A549 (cell line): ENCODE measurements around the gene UVSSA. TPM values are rescaled to one million over a fixed set of nuclear protein-coding genes. Genes with fewer than 3 reads are reported as not detected.

Source experiments
- ATAC-seq, 2 experiments: fragments of 200-7000 bp in 1 of 2; fragments of >200 bp in 1 of 2; cut with Nextera tagmentation in 1 of 2; cut with Tn5 transposase in 1 of 2; 3 replicates each; pipeline versions ENCODE4 v1.8.0 to v1.9.1; 2018 to 2020; ENCODE audit warnings: mild to moderate bottlenecking in 1 of 2, moderate library complexity in 1 of 2
- CTCF ChIA-PET: fragments of 300-600 bp; sonication (Branson Sonifier 250); formaldehyde crosslinking; extraction: SDS; loops from one replicate; lab custom pipeline; 2021; ENCODE audit warnings: antibody characterized with exemption, inconsistent platforms; lab: Yijun Ruan, JAX
- POLR2A ChIA-PET: fragments of 350-600 bp; formaldehyde crosslinking; extraction: SDS; loops from one replicate; lab custom pipeline; 2021; ENCODE audit warnings: antibody characterized with exemption, inconsistent platforms; lab: Yijun Ruan, JAX
- DNase-seq, 2 experiments: peaks; one replicate each; pipeline versions ENCODE4 v3.0.0 to v3.0.0-alpha.2; 2011 to 2016; ENCODE audit warnings: low read depth in 1 of 2, low spot score in 1 of 2
- FAIRE-seq: peaks from 2 replicates; lab custom pipeline; 2011; peaks lifted over from hg19 to GRCh38; lab: Jason Lieb, UNC
- H3K27ac ChIP-seq, 2 experiments: fragments of >200 bp; sonication (Bioruptor Twin); formaldehyde crosslinking; 3 replicates each; pipeline ENCODE4 v1.5.1; 2016 to 2017
- H3K4me1 ChIP-seq: fragments of >200 bp; sonication (Bioruptor Twin); formaldehyde crosslinking; 3 replicates; pipeline ENCODE4 v1.6.1; 2016
- H3K4me2 ChIP-seq: fragments of >200 bp; sonication (Bioruptor Twin); formaldehyde crosslinking; 3 replicates; pipeline ENCODE4 v1.6.1; 2016
- H3K4me3 ChIP-seq: fragments of >200 bp; sonication (Bioruptor Twin); formaldehyde crosslinking; 3 replicates; pipeline ENCODE4 v1.5.1; 2016
- H3K9me3 ChIP-seq: fragments of >200 bp; sonication (Bioruptor Twin); formaldehyde crosslinking; 3 replicates; pipeline ENCODE4 v1.6.1; 2016
- BHLHE40 ChIP-seq: IDR thresholded peaks from 2 replicates; pipeline ENCODE4 v1.6.1; 2012; ENCODE audit warnings: low read depth, low read length, inconsistent platforms
- CBX2 ChIP-seq: fragments of 200-600 bp; sonication (generic); IDR thresholded peaks from 2 replicates; pipeline ENCODE4 v1.6.1; 2016; ENCODE audit warnings: low read depth, mild to moderate bottlenecking, borderline replicate concordance
- CBX8 ChIP-seq: fragments of 200-600 bp; sonication (generic); IDR thresholded peaks from 2 replicates; pipeline ENCODE4 v1.6.1; 2016
- EHMT2 ChIP-seq: fragments of 200-600 bp; sonication (generic); IDR thresholded peaks from 2 replicates; pipeline ENCODE4 v1.6.1; 2016; ENCODE audit warnings: antibody characterized with exemption, low read depth, mild to moderate bottlenecking, moderate library complexity
- EP300 ChIP-seq, 2 experiments: fragments of >200 bp; sonication (Bioruptor Twin); formaldehyde crosslinking; IDR thresholded peaks; 2 replicates in 1 of 2; 3 replicates in 1 of 2; pipeline ENCODE4 v1.6.1; 2016 to 2017
- FOSB ChIP-seq: fragments of 250-450 bp; sonication (Bioruptor Pico); IDR thresholded peaks from 2 replicates; pipeline ENCODE4 v1.5.0; 2020; ENCODE audit warnings: mild to moderate bottlenecking, moderate library complexity
- FOSL2 ChIP-seq, 2 experiments: fragments of 450-650 bp in 1 of 2; fragments of >200 bp in 1 of 2; sonication (Bioruptor Twin) in 1 of 2; formaldehyde crosslinking; IDR thresholded peaks; 2 replicates each; pipeline versions ENCODE4 v1.5.0 to v1.6.1; 2016 to 2020; ENCODE audit warnings: mild to moderate bottlenecking in 1 of 2, moderate library complexity in 1 of 2
- FOXS1 ChIP-seq: fragments of 250-450 bp; sonication (Bioruptor Pico); IDR thresholded peaks from 2 replicates; pipeline ENCODE4 v1.5.0; 2020; ENCODE audit warnings: mild to moderate bottlenecking, moderate library complexity
- HDAC2 ChIP-seq: fragments of 200-600 bp; sonication (generic); IDR thresholded peaks from 2 replicates; pipeline ENCODE4 v1.6.1; 2016
- HOXA7 ChIP-seq: fragments of 250-450 bp; sonication (Bioruptor Pico); IDR thresholded peaks from 2 replicates; pipeline ENCODE4 v1.5.0; 2020; ENCODE audit warnings: mild to moderate bottlenecking, moderate library complexity
- MAZ ChIP-seq: fragments of 150-350 bp; IDR thresholded peaks from 2 replicates; pipeline ENCODE4 v1.6.1; 2014; ENCODE audit warnings: antibody characterized with exemption, low read depth, low read length, borderline replicate concordance
- MYC ChIP-seq: IDR thresholded peaks from 2 replicates; pipeline ENCODE4 v1.6.1; 2012; ENCODE audit warnings: mild to moderate bottlenecking, inconsistent platforms, low read length, improper control_type of control experiment, borderline replicate concordance
- NPAS2 ChIP-seq: fragments of 250-450 bp; sonication (Bioruptor Pico); IDR thresholded peaks from 2 replicates; pipeline ENCODE4 v1.8.0; 2022; ENCODE audit warnings: mild to moderate bottlenecking, moderate library complexity, borderline replicate concordance
- NR3C1 ChIP-seq: fragments of >200 bp; sonication (Bioruptor Twin); formaldehyde crosslinking; IDR thresholded peaks from 3 replicates; pipeline ENCODE4 v1.6.1; 2017
- PHF8 ChIP-seq: fragments of 200-600 bp; sonication (generic); IDR thresholded peaks from 2 replicates; pipeline ENCODE4 v1.6.1; 2016; ENCODE audit warnings: low read depth, mild to moderate bottlenecking, antibody characterized with exemption, moderate library complexity, borderline replicate concordance
- POLR2A ChIP-seq: IDR thresholded peaks from 2 replicates; pipeline ENCODE4 v1.6.1; 2012; ENCODE audit warnings: mild to moderate bottlenecking, low read length
- RFX5 ChIP-seq: fragments of 450-650 bp; IDR thresholded peaks from 2 replicates; pipeline ENCODE4 v1.7.1; 2014; ENCODE audit warnings: antibody characterized with exemption, mild to moderate bottlenecking, moderate library complexity
- RNF2 ChIP-seq: fragments of 200-600 bp; sonication (generic); IDR thresholded peaks from 2 replicates; pipeline ENCODE4 v1.6.1; 2016; ENCODE audit warnings: low read depth, mild to moderate bottlenecking, antibody characterized with exemption, moderate library complexity, borderline replicate concordance
- SMC3 ChIP-seq: fragments of >200 bp; sonication (Bioruptor Twin); formaldehyde crosslinking; IDR thresholded peaks from 3 replicates; pipeline ENCODE4 v1.6.1; 2018; ENCODE audit warnings: inconsistent platforms
- SREBF2 ChIP-seq: fragments of 450-650 bp; IDR thresholded peaks from 2 replicates; pipeline ENCODE4 v1.6.1; 2014; ENCODE audit warnings: mild to moderate bottlenecking, moderate library complexity
- ZFP36 ChIP-seq: fragments of 450-650 bp; IDR thresholded peaks from 2 replicates; pipeline ENCODE4 v1.6.1; 2014; ENCODE audit warnings: borderline replicate concordance; ENCODE audit not compliant: partially characterized antibody
- ZNF302 ChIP-seq: fragments of 250-450 bp; sonication (Bioruptor Pico); IDR thresholded peaks from 2 replicates; pipeline ENCODE4 v1.9.0; 2021; ENCODE audit warnings: inconsistent platforms, mild to moderate bottlenecking, moderate library complexity
- WGBS: methylation state at CpG from one replicate; pipeline ENCODE4 v1.1.6; 2017; ENCODE audit errors: missing lambda C conversion rate; 5-methylcytosine and 5-hydroxymethylcytosine counted together
- polyA plus RNA-seq, 4 experiments: library from polyadenylated mRNA; depleted of rRNA in 3 of 4; stranded (reverse); fragments of >200 nt; fragmentation: RNase III in 1 of 4; extraction: RNeasy Plus Mini Kit Qiagen cat#74134 plus additional on column Dnase treatment in 1 of 4; gene quantifications; 2 replicates in 3 of 4; 3 replicates in 1 of 4; pipeline ENCODE4 v1.2.3, GENCODE V29; 2011 to 2017
- TF ChIP-seq, protein P1 (sequence below): fragments of 450-650 bp; IDR thresholded peaks from 2 replicates; pipeline ENCODE4 v1.6.1; 2014; ENCODE audit warnings: antibody characterized with exemption
- TF ChIP-seq, protein P2 (sequence below): fragments of >200 bp; sonication (Bioruptor Twin); formaldehyde crosslinking; IDR thresholded peaks from 3 replicates; pipeline ENCODE4 v1.5.1; 2016

Gene UVSSA
- polyA plus RNA-seq, 2 of the 4 experiments (the other 2 are of a cell fraction) = 4.5 to 6.9 TPM

DNA sequence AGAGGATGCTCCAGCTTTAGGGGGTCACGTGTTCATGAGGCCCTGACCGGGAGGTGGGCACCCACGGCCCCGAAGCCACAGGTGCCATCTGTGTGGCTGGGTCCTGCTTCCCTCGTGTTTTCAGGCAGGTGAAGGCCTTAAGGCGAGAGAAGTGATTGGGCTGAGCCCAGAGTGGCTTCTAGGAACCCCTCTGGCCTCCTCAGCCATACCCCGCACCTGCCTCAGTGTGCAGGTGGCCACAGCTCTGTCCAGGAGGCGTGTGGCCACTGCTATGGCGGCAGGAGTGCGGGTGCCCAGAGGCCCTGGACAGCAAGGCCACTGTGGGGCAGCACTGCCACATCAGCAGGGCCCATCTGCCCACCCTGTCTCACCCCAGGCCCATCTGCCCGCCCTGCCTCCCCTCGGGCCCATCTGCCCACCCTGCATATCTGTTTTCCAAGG, 34.2 kb downstream of the UVSSA start (continued):
- TF ChIP-seq BHLHE40 = no peak
- TF ChIP-seq, all 56 proteins: peak for 0

DNA sequence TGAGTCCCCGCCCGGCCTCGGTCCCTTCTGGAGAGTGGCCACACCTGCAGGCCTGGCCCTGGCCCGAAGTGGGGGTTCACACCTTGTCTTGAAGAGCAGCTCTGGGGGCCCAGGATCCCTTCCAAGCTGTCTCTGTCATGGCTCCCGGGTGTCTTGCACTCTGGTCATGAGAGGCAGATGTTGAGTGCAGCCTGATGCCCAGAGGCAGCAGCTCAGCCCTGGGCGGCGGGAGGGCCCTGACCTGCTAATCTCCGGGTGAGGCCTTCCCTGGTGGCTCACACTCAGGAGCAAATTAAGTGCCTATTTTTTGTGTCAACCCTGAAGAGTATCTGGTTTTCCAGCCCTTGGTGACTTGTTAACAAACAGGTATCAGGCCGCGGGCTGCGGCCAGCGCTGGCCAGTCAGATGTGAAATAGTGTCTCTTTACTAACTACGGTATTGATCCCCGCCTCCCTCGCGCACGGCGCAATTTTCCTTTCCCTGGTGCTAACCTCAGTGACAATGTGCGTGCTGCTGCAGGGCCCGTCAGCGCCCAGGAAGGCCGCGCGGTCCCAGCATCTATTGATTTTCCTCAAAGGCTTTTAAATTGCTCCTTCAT, 35.0 kb downstream of the UVSSA start:
- POLR2A ChIA-PET = no interaction called here
- DNase-seq (no peak), ATAC-seq (no peak), FAIRE-seq (no peak)
- no peaks in the 10 kb centered on the region for H3K4me1 ChIP-seq
- no peak overlapping the region for H3K4me3 ChIP-seq
- TF ChIP-seq FOXS1 (CRISPR knock-in tag) (no peak), MYC (no peak), CBX2 (no peak), FOSL2 (IDR thresholded peaks at IDR 0.05) (no peak), FOSL2 (CRISPR knock-in tag; IDR thresholded peaks at IDR 0.05) (no peak), SMC3 (no peak), EHMT2 (no peak), CBX8 (no peak), RFX5 (no peak), ZFP36 (no peak), SREBF2 (no peak), EP300 (IDR thresholded peaks at IDR 0.05) (no peak), NR3C1 (no peak), ZNF302 (no peak), HOXA7 (no peak)
- TF ChIP-seq, protein P1, sequence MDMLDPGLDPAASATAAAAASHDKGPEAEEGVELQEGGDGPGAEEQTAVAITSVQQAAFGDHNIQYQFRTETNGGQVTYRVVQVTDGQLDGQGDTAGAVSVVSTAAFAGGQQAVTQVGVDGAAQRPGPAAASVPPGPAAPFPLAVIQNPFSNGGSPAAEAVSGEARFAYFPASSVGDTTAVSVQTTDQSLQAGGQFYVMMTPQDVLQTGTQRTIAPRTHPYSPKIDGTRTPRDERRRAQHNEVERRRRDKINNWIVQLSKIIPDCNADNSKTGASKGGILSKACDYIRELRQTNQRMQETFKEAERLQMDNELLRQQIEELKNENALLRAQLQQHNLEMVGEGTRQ = no peak
- no peak overlapping the region for H3K4me2 ChIP-seq
- 95% methylated on average over 20 of the region's 24 CpGs for WGBS
- CTCF ChIA-PET = no interaction called here
- no peak overlapping the region for H3K27ac ChIP-seq
- no peaks in the 10 kb centered on the region for H3K9me3 ChIP-seq

DNA sequence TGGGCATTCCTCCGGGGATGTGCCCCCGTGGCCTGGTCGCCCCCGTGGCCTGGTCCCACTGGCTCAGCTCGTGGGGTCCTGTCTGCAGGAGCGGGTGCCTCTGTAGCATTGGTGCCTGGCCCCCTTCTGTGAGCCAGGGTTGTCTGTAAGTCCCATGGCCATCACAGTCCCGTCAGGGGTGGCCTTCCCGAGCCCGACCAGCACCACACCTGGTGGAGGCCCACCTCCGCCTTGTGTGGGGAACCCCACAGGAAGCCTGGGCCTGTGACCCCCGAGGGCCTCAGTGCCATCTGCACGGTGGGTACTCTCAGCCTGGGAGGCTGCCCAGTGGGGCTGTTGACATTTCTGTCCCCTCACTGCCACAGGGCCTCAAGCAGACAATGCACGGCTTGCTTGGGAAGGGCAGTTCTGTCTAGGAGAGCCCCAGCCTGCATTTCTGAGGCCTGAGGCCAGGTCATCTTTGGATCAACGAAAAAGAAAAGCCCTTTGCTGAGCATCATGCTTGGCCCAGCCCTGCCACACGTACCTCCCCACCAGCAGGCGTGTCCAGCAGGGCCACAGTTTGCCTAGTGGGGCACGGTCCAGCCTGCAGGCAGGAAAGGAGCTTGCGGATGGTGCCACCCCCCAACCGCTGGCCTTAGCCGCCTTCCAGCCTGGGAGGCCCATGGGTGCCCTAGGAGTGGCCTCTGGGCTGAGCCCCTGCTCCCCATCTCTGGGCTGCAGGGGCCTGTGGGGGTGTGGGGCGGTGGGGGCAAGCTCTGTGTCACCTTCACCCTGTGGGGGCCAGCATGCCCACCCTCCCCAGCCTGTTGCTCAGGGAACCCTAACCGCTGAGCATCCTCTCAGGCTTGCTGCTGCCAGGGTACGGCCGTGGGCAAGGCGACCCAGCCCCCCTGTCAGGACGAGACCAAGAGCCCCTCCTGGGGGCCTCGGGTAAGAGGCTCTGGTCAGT, 36.0 kb downstream of the UVSSA start:
- WGBS = 80% methylated on average over 3 of the region's 27 CpGs
- POLR2A ChIA-PET = no interaction called here

More for the DNA sequence above, 36.0 kb downstream of the UVSSA start:
- H3K4me3 ChIP-seq = no peak overlapping the region
- TF ChIP-seq CBX8 (no peak), NPAS2 (CRISPR knock-in tag) (no peak), RNF2 (no peak), CBX2 (no peak), FOSB (CRISPR knock-in tag) (no peak), POLR2A (no peak), PHF8 (no peak), MAZ (no peak), HDAC2 (no peak), ZFP36 (no peak)
- TF ChIP-seq, protein P2, sequence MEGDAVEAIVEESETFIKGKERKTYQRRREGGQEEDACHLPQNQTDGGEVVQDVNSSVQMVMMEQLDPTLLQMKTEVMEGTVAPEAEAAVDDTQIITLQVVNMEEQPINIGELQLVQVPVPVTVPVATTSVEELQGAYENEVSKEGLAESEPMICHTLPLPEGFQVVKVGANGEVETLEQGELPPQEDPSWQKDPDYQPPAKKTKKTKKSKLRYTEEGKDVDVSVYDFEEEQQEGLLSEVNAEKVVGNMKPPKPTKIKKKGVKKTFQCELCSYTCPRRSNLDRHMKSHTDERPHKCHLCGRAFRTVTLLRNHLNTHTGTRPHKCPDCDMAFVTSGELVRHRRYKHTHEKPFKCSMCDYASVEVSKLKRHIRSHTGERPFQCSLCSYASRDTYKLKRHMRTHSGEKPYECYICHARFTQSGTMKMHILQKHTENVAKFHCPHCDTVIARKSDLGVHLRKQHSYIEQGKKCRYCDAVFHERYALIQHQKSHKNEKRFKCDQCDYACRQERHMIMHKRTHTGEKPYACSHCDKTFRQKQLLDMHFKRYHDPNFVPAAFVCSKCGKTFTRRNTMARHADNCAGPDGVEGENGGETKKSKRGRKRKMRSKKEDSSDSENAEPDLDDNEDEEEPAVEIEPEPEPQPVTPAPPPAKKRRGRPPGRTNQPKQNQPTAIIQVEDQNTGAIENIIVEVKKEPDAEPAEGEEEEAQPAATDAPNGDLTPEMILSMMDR = no peak
- DNase-seq = no peak
- H3K27ac ChIP-seq = no peak overlapping the region
- H3K4me1 ChIP-seq = no peaks in the 10 kb centered on the region
- H3K4me2 ChIP-seq = no peak overlapping the region
- H3K9me3 ChIP-seq = 0 out of 3 replicates have a peak, but pooled peaks cover under 1% of the 10 kb centered on the region
- ATAC-seq = no peak
- no peak for FAIRE-seq
- CTCF ChIA-PET = no interaction called here
